HG03280 (cell line): ENCODE results near the gene TBCB.
"Not testable (repeated sequence)": the region's sequence is repeated elsewhere in the genome, so short reads cannot be mapped to it uniquely, and the experiment has no call there.

ENCODE experiments used
- ATAC-seq: cut with Tn5 transposase; IDR thresholded peaks from one replicate; pipeline ENCODE4 v1.9.1; 2021; ENCODE audit warnings: mild to moderate bottlenecking, moderate library complexity; ENCODE audit not compliant: unreplicated experiment

Gene TBCB, protein sequence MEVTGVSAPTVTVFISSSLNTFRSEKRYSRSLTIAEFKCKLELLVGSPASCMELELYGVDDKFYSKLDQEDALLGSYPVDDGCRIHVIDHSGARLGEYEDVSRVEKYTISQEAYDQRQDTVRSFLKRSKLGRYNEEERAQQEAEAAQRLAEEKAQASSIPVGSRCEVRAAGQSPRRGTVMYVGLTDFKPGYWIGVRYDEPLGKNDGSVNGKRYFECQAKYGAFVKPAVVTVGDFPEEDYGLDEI

DNA sequence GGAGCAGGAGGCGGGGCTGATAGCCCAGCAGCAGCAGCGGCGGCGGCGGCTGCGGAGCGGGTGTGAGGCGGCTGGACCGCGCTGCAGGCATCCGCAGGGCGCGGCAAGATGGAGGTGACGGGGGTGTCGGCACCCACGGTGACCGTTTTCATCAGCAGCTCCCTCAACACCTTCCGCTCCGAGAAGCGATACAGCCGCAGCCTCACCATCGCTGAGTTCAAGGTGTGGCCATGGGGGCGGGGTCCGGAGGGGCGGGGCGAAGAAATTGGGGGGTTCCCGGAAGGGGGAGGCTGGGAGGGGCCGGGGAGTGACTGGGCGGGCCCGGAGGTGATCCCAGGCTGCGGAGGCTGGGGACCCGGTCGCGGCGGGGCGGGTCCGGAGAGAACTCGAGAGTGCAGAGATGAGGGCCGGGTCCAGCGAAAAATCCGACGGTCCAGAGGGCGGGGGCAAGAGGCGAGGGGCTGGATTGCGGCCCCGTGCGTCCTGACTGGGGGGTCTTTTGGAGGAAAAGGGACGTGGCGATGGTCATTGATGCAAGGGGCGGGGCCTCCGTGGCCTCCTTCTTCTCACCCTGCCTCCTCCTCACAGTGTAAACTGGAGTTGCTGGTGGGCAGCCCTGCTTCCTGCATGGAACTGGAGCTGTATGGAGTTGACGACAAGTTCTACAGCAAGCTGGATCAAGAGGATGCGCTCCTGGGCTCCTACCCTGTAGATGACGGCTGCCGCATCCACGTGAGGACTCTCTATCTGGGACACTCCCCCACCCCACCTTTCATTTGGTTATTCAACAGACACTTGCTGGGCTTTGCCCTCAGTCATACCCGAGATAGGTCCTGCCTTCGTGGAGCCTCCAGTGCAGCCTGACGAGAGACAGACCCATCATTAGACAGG, at the start of gene TBCB:
TBCB (plus strand) TSS at position 16 of the 891 bp plus-strand sequence; CDS start at position 109, 93 bp downstream.
- peak; percentile 36 for ATAC-seq

DNA sequence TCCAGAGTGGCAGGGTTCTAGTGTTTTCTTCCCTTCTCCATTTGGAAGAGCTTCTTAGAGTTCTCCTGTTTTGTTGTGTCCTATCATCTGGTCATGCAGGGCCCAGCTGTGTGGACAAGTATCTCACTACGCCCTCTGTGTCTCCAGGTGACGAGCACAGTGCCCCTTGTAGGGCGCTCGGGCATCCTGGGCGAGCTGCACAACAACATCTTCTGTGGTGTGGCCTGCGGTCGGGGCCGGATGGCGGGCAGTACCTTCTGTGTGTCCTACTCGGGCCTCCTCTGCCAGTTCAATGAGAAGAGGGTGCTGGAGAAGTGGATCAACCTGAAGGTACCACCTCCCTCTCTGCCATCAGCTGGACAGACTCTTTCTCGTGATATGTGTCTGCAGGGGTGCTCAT, 47.6 kb upstream of the TBCB start:
- ATAC-seq = no peak

DNA sequence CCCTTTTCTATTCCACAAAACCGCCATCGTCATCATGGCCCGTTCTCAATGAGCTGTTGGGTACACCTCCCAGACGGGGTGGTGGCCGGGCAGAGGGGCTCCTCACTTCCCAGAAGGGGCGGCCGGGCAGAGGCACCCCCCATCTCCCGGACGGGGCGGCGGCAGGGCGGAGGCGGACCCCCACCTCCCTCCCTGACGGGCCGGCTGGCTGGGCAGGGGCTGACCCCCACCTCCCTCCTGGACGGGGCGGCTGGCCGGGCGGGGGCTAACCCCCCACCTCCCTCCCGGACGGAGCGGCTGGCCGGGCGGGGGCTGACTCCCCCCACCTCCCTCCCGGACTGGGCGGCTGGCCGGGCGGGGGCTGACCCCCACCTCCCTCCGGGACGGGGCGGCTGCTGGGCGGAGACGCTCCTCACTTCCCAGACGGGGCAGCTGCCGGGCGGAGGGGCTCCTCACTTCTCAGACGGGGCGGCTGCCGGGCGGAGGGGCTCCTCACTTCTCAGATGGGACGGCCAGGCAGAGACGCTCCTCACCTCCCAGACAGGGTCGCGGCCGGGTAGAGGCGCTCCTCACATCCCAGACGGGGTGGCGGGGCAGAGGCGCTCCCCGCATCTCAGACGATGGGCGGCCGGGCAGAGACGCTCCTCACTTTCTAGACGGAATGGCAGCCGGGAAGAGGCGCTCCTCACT, 46.3 kb upstream of the TBCB start:
- ATAC-seq = not testable (repeated sequence)

DNA sequence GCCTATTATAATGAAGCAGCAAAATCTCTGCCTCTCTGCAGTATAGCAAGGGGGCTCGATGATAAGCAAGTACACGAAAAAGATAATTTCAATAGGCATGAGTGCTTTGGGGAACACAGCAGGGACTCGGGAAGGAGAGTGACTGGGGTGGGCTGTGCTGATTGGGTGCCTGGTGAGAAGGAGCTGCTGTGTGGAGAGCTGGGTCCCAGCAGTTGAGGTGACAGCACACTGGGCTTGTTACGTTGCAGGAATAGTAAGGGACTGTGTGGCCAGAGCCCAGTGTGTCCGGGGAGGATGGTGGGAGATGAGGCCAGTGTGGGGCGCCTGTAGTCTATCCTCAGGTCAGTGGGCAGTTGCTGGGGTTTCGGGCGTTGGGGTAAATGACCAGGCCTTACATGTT, 43.2 kb upstream of the TBCB start:
- ATAC-seq = no peak

DNA sequence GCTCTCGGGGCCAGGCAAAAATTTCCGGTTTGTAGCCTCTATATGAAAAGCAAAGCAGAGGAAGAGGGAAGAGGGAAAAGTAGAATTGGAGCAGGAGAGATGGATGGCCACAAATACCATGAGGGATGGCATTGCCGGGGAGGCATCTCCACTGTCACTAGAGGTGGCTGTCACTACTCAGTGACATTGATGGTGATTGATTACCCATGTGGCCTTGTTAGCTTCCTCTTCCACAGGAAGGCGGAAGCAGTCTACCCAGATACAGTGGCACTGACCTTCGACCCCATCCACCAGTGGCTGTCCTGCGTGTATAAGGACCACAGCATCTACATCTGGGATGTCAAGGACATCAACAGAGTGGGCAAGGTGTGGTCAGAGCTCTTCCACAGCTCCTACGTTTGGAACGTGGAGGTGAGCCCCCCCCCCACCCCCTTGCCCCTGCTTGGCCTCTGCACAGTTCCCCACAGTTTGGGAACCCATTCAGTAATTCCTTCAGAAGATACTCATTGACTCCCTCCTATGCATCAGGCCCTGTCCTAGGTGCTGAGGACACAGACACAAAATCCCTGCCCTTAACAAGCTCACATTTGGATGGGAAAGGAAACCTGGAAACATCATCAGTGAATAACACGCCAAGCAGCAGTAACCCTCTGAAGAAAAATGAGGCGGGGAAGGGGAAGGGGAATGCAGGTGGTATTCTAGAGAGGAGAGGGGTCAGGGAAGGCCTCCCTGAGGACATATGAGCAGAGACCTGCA, 42.0 kb upstream of the TBCB start:
- no peak for ATAC-seq

DNA sequence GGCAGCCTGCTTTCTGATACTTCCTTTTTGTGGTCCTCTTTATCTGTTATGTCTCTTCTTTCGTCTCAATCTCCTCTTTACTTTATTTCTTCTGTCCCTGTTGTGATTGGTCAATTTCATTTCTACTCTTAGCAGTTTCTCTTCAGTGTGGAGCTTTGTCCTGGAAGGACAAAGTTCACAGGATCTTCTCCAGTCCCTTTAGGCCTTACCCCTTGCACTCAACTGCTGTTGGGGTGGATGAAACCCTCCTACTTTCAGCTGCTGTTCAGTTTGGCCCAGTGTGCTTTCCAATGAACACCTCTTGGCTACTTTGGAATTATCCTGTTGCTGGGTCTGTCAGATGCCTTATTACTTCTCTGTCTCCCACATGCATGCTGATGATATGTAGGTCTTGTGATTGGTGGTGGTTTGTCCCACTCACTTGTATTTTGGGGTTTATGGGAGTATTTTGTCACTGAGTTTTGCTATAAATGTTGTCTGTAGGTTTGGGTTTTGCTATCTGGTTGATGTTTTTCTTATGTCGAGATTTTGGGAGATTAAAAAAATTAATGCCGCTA, 35.8 kb upstream of the TBCB start:
- no peak for ATAC-seq

DNA sequence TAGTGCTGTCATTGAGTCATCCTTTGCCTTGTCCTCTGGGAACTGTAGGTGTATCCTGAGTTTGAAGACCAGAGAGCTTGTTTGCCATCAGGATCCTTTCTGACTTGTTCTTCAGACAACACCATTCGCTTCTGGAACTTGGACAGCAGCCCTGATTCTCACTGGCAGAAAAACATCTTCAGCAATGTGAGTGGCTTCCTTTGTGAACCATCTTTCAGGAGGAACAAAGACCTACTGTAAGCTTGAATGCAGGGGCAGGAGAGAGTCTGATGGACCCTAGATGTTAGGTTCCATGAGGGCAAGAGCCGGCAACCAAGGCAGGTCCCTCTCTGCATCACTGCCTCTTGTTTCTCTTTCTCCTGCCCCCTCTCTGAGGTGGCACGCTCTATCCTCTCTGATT, 33.9 kb upstream of the TBCB start:
- ATAC-seq = no peak

DNA sequence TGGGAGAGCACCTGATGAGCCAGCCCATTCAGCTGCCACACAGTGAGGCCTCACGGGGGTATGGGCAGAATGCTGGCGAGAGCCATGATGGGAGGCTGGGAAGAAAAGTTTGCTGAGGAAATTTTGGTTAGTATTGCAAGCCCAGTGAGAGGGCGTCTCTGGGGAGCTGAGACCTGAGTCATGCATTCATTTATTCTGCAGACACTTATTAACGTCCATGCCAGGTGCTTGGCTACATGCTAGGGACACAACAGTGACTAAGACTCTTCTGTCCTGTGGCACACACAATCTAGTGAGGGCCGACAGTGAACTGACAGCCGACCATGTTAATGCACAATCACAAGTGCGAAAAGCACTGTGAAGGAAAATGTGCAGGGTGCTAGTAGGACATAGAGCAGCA, 33.4 kb upstream of the TBCB start:
- ATAC-seq = no peak

DNA sequence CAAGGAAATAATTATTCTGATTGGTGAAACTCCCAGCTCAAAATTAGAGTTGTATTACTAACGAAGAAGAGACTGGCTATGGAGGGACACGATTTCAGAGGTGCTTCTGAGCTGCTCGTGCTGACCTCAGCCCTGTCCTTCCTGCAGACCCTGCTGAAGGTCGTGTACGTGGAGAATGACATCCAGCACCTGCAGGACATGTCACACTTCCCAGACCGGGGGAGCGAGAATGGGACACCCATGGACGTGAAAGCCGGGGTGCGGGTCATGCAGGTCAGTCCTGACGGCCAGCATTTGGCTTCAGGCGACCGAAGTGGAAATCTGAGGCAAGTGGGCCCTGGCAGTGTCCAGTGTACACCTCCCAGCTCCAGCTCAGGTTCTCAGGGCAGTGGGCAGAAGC, 32.4 kb upstream of the TBCB start:
- no peak for ATAC-seq

DNA sequence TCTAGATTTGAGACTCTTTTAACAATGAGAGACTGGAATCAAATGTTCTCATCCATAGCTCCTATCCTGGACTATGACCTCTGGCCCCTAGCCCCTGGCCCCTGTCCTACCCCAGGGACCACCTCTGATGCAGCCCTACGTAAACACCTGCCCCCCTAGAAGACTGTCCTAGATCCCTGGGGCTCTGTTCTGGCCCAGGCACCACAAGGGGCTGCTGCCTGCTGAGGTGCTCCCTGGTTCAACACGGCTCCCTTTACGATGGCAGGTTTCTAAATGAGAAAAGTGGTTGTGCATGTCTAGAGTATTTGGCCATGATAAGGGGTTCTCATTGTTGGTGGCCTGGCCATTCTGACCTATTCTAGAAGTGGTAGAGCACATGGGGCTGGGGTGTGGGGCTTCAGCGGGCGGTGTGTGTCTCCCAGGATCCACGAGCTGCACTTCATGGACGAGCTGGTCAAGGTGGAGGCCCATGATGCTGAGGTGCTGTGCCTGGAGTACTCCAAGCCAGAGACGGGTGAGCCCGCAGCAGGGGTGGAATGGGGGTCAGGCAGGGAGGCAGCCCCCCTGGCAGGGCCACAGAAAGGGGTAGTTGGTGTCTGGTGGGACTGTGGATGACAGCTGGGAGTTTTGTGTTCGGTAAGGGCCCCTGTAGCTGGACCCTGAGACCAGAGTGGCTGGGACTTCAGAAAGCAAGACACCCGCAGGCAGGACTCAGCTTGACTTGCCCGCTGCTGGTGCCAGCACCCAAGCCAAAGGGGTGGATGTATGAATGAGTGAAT, 30.8 kb upstream of the TBCB start:
- no peak for ATAC-seq

DNA sequence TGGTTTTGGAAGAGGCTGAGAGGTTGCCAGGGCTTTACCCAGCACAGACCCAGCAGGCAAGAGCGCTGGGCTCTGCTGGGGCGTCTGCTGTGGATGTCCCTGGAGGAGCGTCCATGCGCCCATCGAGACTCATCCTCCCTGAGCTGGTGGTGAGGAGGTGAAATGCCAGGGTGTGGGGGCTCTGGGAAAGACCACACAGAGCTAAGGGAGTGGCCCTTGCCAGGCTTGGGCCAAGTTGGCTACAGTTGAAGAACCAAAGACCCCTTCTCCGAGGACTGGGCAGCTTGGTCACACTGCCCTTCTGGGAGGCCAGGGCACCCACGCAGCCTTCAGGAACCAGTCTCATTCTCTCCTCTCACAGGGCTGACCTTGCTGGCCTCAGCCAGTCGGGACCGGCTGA, 28.9 kb upstream of the TBCB start:
- no peak for ATAC-seq

DNA sequence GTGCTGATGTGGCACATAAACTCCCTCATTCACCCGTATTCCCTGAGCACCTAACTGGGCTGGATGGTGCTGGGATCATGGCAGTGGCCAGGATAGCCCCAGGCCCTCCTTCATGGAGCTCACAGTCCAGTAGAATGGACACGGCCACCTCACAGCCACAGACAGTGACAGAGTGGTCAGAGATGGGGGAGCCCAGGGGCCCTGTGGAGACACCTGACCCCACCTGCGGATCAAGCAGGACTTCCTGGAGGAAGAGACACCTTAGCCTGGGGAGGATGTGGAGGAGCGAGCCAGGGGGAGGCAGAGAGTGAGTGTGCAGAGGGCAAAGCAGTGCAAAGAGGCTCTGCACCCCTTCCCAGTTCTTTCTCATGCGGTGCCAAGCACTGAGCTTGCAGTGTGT, 25.4 kb upstream of the TBCB start:
- ATAC-seq = no peak

DNA sequence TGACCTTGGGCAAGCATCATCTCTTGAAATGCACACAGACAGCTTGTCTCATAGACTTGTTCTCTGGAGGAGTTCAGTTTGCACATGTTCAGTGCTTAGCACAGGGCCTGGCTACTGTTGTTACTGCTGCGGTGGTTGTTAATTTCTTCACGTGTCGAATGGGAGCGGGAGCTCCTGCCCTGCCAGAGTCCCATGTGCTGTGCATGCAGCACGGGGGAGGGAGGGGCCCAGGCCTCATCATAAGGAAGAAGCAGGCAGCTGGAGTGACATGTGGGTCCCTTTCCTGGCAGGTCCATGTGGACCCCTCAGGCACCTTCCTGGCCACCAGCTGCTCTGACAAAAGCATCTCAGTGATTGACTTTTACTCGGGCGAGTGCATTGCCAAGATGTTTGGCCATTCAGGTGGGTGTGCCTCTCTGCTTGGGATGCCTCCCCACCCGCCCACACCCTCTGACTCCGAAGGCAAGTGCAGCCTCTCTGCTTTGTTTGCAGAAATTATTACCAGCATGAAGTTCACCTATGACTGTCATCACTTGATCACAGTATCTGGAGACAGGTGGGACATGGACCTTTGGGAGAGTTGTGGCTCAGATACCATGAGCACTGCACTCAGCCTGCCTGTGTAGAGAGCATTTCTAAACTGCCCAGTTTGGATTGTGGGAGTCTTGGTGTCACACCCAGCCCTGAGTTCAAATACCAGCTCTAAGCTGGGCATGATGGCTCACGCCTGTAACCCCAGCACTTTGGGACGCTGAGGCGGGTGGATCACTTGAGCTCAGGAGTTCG, 24.2 kb upstream of the TBCB start:
- ATAC-seq = no peak

DNA sequence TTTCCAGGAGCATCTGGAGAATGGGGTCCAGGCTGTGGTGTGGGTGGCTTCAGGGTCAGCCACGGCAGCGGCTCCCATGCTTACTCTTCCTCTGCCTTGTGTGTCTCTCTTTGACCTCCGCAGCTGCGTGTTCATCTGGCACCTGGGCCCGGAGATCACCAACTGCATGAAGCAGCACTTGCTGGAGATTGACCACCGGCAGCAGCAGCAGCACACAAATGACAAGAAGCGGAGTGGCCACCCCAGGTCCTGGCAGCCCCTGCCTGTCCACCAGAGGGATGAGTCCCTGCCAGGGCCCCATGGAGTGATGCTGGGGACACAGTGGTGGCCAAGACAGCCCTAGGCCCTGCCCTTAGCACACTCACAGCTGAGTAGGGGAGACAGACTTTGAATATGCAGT, 22.7 kb upstream of the TBCB start:
- no peak for ATAC-seq

DNA sequence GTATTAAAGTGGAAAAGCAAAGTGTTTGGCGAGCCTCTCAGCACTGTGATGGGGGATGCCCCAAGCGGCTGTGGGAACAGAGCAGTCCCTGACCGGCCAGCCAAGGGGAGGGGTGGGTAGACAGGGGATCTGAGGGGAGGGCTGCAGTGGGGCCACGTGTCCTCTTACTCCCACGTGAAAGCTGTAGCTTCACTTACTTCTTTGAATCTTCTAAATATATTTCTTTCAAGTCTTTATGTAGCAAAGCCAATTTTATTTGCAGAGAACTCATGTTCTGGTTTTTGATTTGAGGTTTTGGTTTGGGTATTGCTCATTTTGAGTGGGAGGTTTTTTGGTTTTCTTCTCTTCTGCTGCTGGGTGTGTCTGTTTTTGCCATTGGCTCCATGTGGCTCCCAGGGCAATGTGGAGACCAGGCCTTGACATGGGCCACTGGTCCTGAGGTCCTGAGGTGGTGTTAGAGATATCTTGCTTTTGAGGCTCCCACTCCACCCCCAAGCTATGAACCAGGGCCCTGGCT, 22.1 kb upstream of the TBCB start:
- no peak for ATAC-seq

DNA sequence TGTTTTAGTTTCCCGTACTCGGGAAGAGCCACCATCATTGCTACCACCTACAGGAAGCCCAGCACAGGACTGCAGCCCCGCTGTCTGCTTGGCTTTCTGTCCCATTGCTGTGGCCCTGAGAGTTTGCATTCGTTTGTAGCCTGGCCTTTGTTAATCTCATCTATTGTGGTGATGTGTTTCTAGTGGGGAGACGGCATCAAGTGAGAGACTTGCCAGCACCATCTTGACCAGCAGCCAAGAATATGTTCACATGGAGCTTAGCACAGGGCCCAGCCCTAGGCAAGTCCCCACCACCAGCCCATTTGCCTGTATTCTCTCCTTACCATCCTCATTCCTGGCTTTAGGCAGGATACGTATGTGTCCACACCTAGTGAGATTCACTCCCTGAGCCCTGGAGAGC, 21.6 kb upstream of the TBCB start:
- no peak for ATAC-seq

DNA sequence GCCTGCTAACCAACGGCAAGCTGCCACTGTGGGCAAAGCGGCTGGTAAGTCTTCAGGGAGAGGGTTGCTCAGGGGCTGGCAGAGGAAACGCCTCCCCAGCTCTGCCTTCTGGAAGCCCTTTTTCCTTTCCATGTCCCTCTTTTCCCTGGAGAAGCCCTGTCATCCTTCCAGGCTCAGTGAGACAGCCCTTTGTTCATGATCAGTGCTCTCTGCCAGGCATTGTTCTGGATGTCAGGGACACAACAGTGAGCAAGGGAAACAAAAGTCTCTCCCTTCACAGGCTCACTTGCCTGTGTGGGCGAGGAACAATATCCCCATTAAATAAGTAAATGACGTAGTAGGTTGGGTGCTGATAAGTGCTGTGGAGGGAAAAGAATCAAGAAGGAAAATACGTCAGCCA, 18.2 kb upstream of the TBCB start:
- no peak for ATAC-seq

DNA sequence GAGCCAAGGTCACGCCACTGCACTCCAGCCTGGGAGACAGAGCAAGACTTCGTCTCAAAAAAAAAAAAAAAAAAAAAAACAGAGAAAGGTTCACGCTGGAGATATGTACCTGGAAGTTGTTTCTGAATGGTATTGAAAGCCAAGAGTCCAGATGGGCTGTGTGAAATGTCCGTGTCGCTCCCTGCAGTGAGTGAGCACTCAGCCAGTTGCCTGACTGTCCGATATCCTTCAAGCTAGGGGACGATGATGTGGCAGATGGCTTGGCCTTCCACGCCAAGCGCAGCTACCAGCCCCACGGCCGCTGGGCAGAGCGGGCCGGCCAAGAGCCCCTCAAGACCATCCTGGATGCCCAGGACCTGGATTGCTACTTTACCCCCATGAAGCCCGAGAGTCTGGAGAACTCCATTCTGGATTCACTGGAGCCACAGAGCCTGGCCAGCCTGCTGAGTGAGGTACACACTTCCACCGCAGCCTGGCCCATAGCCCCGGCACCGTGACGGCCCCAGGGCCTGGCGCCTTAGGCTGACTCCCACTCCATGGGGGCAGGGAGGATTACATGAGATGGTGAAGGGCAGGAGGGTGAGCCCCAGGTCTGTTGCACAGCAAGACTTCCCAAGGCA, 16.0 kb upstream of the TBCB start:
- ATAC-seq = no peak

DNA sequence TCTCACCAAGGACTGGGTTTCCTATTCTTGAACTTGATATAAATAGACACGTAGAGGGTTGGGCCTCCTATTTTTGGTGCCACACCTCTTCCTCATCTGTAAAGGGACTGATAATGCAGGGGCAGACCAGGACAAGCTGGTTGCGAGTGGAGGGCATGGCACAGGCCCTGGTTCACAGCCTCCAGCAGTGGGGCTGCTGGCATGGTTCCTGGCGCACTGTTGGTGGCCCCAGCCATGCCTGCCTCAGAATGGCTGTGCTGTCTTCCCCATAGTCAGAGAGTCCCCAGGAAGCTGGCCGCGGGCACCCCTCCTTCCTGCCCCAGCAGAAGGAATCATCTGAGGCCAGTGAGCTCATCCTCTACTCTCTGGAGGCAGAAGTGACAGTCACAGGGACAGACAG, 14.8 kb upstream of the TBCB start:
- no peak for ATAC-seq
